Ectodermal cell (in vitro differentiated cells): ENCODE data around the gene POLDIP2.

ENCODE experiments used
- H3K27ac ChIP-seq: 2 replicates; pipeline ENCODE4 v1.7.0; 2013; ENCODE audit warnings: mild to moderate bottlenecking, low read depth, low read length; ENCODE audit not compliant: insufficient read depth, poor library complexity, severe bottlenecking
- H3K27me3 ChIP-seq: 2 replicates; pipeline ENCODE4 v1.7.0; 2013; ENCODE audit warnings: mild to moderate bottlenecking, low read length; ENCODE audit not compliant: insufficient read depth, control insufficient read depth, poor library complexity, severe bottlenecking
- H3K36me3 ChIP-seq: one replicate; pipeline ENCODE4 v1.7.0; 2013; ENCODE audit warnings: low read length; ENCODE audit not compliant: control insufficient read depth, insufficient read depth
- H3K4me1 ChIP-seq: one replicate; pipeline ENCODE4 v1.7.0; 2013; ENCODE audit warnings: low read length; ENCODE audit not compliant: control insufficient read depth, insufficient read depth
- H3K4me3 ChIP-seq: 2 replicates; pipeline ENCODE4 v1.7.0; 2013; ENCODE audit warnings: low read depth, low read length, control low read depth; ENCODE audit not compliant: insufficient read depth
- H3K9me3 ChIP-seq: 2 replicates; pipeline ENCODE4 v1.7.0; 2013; ENCODE audit warnings: mild to moderate bottlenecking, low read length, moderate library complexity; ENCODE audit not compliant: control insufficient read depth
- WGBS, 2 experiments: methylation state at CpG; one replicate each; pipeline ENCODE4 v1.1.7; 2013; ENCODE audit warnings: missing lambda C conversion rate in 2 of 2; 5-methylcytosine and 5-hydroxymethylcytosine counted together

Gene POLDIP2

DNA sequence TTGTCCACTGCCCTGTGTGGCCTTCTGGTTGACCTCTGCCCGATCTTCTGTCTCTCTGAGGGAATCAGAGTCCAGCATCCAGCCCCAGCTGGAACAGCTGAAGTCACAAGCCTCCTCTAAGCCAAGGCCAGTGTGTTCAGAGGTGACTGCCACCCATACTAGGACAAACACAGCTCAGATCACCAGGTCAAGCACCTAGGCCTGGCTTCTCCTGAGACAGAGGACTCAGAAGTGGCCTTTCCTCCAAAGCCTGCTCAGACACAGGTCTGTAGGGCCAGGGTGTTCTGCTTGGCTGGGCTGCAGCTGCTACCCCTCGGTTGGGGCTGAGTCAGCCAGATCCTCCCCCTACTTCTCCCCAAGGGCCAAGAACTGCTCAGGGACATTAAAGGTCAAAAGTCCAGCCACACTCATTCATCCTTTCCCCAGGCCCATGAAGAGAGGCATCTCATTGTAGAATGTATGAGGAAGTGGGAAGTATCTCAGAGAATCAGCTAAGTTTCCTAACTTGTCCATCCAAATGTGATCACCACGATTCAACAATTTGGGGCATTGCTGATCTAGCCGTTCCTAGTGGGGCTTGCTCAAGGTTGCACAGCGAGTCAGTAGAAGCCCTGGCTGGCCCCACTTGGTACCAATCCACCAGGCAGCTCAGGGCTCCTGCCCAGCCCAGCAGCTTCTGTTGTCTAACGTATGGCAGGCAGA, 41.1 kb upstream of the POLDIP2 start:
- 87 to 91% methylated on average over 6 of the region's 6 CpGs for WGBS, 2 experiments
- H3K36me3 ChIP-seq = no peaks in the 10 kb centered on the region
- peaks cover 4% of the 10 kb centered on the region for H3K4me1 ChIP-seq
- no peaks in the 10 kb centered on the region for H3K9me3 ChIP-seq
- H3K27ac ChIP-seq = no peak overlapping the region
- no peak overlapping the region for H3K4me3 ChIP-seq
- H3K27me3 ChIP-seq = peaks cover 35% of the 10 kb centered on the region

GRCh38 chr17:28397687-28398279, 40.5 kb upstream of the POLDIP2 start:
- H3K27ac ChIP-seq = no peak overlapping the region
- no peaks in the 10 kb centered on the region for H3K36me3 ChIP-seq
- WGBS, 2 experiments = 86 to 87% methylated on average over 7 of the region's 7 CpGs
- no peaks in the 10 kb centered on the region for H3K9me3 ChIP-seq
- H3K4me3 ChIP-seq = no peak overlapping the region
- H3K4me1 ChIP-seq = peaks cover 4% of the 10 kb centered on the region
- H3K27me3 ChIP-seq = peaks cover 29% of the 10 kb centered on the region

- Histone ChIP-seq H3K27ac (no peak overlapping the region), H3K9me3 (no peaks in the 10 kb centered on the region), H3K36me3 (no peaks in the 10 kb centered on the region), H3K4me1 (peaks cover 4% of the 10 kb centered on the region), H3K4me3 (no peak overlapping the region), H3K27me3 (peaks cover 24% of the 10 kb centered on the region)
- WGBS, 2 experiments = 81 to 93% methylated on average over 3 of the region's 3 CpGs
Measured at GRCh38 chr17:28397275-28397674, 39.9 kb upstream of the POLDIP2 start.

GRCh38 chr17:28396635-28397239, 39.4 kb upstream of the POLDIP2 start:
- H3K9me3 ChIP-seq = no peaks in the 10 kb centered on the region
- H3K27me3 ChIP-seq = peaks cover 19% of the 10 kb centered on the region
- H3K27ac ChIP-seq = no peak overlapping the region
- H3K4me3 ChIP-seq = no peak overlapping the region
- 77 to 82% methylated on average over 6 of the region's 6 CpGs for whole genome bisulfite sequencing, 2 experiments
- peaks cover 4% of the 10 kb centered on the region for H3K4me1 ChIP-seq
- no peaks in the 10 kb centered on the region for H3K36me3 ChIP-seq

- Histone ChIP-seq H3K27ac (no peak overlapping the region), H3K27me3 (peaks cover 11% of the 10 kb centered on the region), H3K4me1 (peaks cover 4% of the 10 kb centered on the region), H3K9me3 (no peaks in the 10 kb centered on the region), H3K36me3 (no peaks in the 10 kb centered on the region), H3K4me3 (no peak overlapping the region)
- 91 to 95% methylated on average over 6 of the region's 6 CpGs for WGBS, 2 experiments
Measured at GRCh38 chr17:28395968-28396367, 38.6 kb upstream of the POLDIP2 start.

DNA sequence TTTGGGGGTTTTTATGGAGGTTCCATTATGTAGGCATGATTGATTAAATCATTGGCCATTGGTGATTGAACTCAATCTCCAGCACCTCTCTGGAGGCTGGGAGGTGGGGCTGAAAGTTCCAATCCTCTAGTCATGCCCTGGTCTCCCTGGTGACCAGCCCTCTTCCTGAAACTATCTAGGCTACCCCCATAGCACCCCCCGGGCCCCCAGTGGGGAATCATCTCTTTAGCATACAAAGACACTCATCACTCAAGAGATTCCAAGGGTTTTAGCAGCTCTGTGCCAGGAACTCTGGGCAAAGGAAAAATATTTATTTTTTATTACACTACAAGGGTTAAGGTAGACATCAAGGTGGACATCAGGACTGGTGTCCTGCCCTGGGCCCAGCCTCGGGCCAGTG, 38.1 kb upstream of the POLDIP2 start:
- peaks cover 4% of the 10 kb centered on the region for H3K4me1 ChIP-seq
- H3K36me3 ChIP-seq = no peaks in the 10 kb centered on the region
- H3K4me3 ChIP-seq = no peak overlapping the region
- WGBS, 2 experiments = 51 to 69% methylated on average over 2 of the region's 2 CpGs
- no peaks in the 10 kb centered on the region for H3K9me3 ChIP-seq
- H3K27ac ChIP-seq = no peak overlapping the region
- H3K27me3 ChIP-seq = peaks cover 5% of the 10 kb centered on the region

GRCh38 chr17:28394337-28395116, 37.2 kb upstream of the POLDIP2 start:
- WGBS, 2 experiments = 79 to 88% methylated on average over 7 of the region's 7 CpGs
- Histone ChIP-seq H3K4me1 (peaks cover 4% of the 10 kb centered on the region), H3K36me3 (no peaks in the 10 kb centered on the region), H3K27me3 (no peaks in the 10 kb centered on the region), H3K9me3 (no peaks in the 10 kb centered on the region), H3K27ac (no peak overlapping the region), H3K4me3 (no peak overlapping the region)

DNA sequence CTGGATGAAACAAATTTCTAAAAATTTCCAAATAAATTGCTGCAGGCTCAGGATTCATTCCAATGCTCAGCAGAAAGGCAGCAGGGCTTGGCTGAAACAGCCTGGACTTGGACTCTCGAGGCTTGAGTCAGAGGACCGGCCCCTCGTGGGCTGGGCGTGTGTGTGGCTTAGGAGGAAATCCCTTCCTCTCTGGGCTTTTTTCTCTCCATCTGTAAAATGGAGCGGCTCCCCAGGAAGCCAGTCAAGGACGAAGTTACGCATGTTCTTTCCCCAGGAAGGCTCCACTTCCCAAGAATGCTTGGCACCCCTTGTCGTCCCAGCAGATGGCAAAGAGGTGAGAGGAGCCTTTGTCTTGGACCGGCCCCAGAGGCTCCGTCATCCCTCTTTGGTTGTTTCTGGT, 35.2 kb upstream of the POLDIP2 start:
- Histone ChIP-seq H3K4me1 (peaks cover 4% of the 10 kb centered on the region), H3K4me3 (no peak overlapping the region), H3K27ac (no peak overlapping the region), H3K9me3 (no peaks in the 10 kb centered on the region), H3K36me3 (no peaks in the 10 kb centered on the region), H3K27me3 (no peaks in the 10 kb centered on the region)
- 62 to 63% methylated on average over 10 of the region's 10 CpGs for WGBS, 2 experiments

DNA sequence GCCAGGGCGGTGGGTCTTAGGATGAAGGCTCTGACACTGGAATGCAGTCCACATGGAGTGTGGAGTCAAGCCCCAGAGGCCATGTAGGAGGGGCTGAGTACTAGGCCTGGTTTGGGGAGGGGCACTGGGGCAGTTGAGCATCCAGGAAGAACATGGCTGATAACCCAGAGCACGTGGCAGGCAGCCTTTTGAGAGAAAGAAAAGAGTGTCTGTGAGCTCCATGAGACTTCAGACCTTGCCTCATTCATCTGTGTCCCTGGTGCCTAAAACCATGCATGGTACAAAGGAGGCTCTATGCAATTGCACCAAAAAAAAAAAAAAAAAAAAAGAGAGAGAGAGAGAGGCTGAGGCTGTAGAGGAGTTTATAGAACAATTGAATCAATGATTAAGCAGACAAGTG, 34.1 kb upstream of the POLDIP2 start:
- WGBS, 2 experiments = 64 to 72% methylated on average over 2 of the region's 2 CpGs
- no peak overlapping the region for H3K4me3 ChIP-seq
- H3K36me3 ChIP-seq = no peaks in the 10 kb centered on the region
- H3K4me1 ChIP-seq = no peaks in the 10 kb centered on the region
- no peak overlapping the region for H3K27ac ChIP-seq
- H3K27me3 ChIP-seq = peaks cover 4% of the 10 kb centered on the region
- H3K9me3 ChIP-seq = no peaks in the 10 kb centered on the region

DNA sequence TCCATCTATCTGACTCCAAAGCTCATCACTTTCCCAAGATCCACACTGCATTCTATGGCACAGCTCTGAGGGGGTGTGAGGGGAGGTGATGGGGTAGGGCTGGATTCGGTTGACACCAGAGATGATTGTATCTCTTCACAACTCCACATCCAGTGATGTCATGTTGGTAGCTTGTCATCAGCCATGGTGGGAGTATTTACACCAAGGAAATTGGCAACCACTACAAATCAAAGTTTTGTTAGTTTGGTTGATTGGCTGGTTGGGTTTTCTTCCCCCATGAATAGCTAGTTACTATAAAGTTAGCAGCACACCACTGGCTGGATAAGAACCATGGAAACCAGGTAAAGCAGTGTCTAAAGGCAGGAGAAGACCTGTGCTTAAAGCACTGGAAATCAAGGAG, 33.7 kb upstream of the POLDIP2 start:
- no peaks in the 10 kb centered on the region for H3K36me3 ChIP-seq
- WGBS, 2 experiments = 86% methylated on average over 1 of the region's 1 CpG; no CpG with 5 or more reads in 1 of the 2 experiments
- H3K27me3 ChIP-seq = peaks cover 8% of the 10 kb centered on the region
- H3K9me3 ChIP-seq = no peaks in the 10 kb centered on the region
- H3K27ac ChIP-seq = no peak overlapping the region
- H3K4me1 ChIP-seq = no peaks in the 10 kb centered on the region
- H3K4me3 ChIP-seq = no peak overlapping the region
